ENCODE measurements around the gene MDH1B. TPM values are rescaled to one million over a fixed set of nuclear protein-coding genes. Genes with fewer than 3 reads are reported as not detected.

MDH1B gene
- total RNA-seq, 1 experiment from 2014 or later = 1.3 TPM

- H3K4me2 ChIP-seq (ENCODE audit: insufficient read depth, insufficient read length, low read length) = no peak overlapping the region
- H3K79me1 ChIP-seq (ENCODE audit: insufficient read depth, low read depth, low read length, poor library complexity, severe bottlenecking) = no peaks in the 10 kb centered on the region
- H2BK5ac ChIP-seq (ENCODE audit: insufficient read length, low read length) = no peak overlapping the region
- Mint-ChIP-seq H3K9me3 (no peaks in the 10 kb centered on the region), H3K36me3 (ENCODE audit: insufficient read depth in 1 of 3, low read depth in 3 of 3) (no peaks in the 10 kb centered on the region), H3K4me1 (peaks cover under 1 to 1% of the 10 kb centered on the region in 2 experiments), H3K4me3 (no peak overlapping the region), H3K27me3 (ENCODE audit: low read depth) (peaks cover 1% of the 10 kb centered on the region), H3K27ac (no peak overlapping the region)
- no peak overlapping the region for H2AFZ ChIP-seq (ENCODE audit: low read length)
- no peak overlapping the region for H2BK120ac ChIP-seq (ENCODE audit: low read depth, low read length, poor library complexity, severe bottlenecking)
- no peak overlapping the region for H3K56ac ChIP-seq (ENCODE audit: insufficient read length, low read depth, low read length)
- no peaks in the 10 kb centered on the region for H4K20me1 ChIP-seq (ENCODE audit: control insufficient read depth, insufficient read depth, insufficient read length)
- no peaks in the 10 kb centered on the region for H3K9me3 ChIP-seq (ENCODE audit: control insufficient read depth, low read depth, low read length)
- no peak overlapping the region for H2BK20ac ChIP-seq (ENCODE audit: low read depth, low read length, poor library complexity, severe bottlenecking)
- no peak overlapping the region for H3K4ac ChIP-seq (ENCODE audit: low read depth, low read length)
- no peak overlapping the region for H3K18ac ChIP-seq (ENCODE audit: insufficient read length, low read depth, low read length)
- H3K9ac ChIP-seq (ENCODE audit: extremely low read depth, insufficient read length, low read length) = no peak overlapping the region
- H2BK15ac ChIP-seq (ENCODE audit: low read depth, low read length) = no peak overlapping the region
- no CpG with 5 or more reads among the region's 5 CpGs for WGBS (ENCODE audit: extremely low coverage, insufficient read length, low lambda C conversion rate)
- H3K23me2 ChIP-seq (ENCODE audit: insufficient read length, low read depth, low read length, poor library complexity, severe bottlenecking) = no peaks in the 10 kb centered on the region
- no peaks in the 10 kb centered on the region for H3K27me3 ChIP-seq (ENCODE audit: insufficient read depth, low read length)
- H3K79me2 ChIP-seq (ENCODE audit: insufficient read depth, low read length) = no peaks in the 10 kb centered on the region
- H3K14ac ChIP-seq (ENCODE audit: insufficient read depth, low read length) = no peak overlapping the region
- H3K27ac ChIP-seq (ENCODE audit: insufficient read length, low read depth, low read length) = no peak overlapping the region
- no peak overlapping the region for H2AK5ac ChIP-seq (ENCODE audit: insufficient read length, low read length)
- no peak overlapping the region for H2BK12ac ChIP-seq (ENCODE audit: insufficient read length, low read depth, low read length)
- no peak overlapping the region for H4K5ac ChIP-seq (ENCODE audit: insufficient read length, low read depth, low read length)
- TF ChIP-seq, protein P1, sequence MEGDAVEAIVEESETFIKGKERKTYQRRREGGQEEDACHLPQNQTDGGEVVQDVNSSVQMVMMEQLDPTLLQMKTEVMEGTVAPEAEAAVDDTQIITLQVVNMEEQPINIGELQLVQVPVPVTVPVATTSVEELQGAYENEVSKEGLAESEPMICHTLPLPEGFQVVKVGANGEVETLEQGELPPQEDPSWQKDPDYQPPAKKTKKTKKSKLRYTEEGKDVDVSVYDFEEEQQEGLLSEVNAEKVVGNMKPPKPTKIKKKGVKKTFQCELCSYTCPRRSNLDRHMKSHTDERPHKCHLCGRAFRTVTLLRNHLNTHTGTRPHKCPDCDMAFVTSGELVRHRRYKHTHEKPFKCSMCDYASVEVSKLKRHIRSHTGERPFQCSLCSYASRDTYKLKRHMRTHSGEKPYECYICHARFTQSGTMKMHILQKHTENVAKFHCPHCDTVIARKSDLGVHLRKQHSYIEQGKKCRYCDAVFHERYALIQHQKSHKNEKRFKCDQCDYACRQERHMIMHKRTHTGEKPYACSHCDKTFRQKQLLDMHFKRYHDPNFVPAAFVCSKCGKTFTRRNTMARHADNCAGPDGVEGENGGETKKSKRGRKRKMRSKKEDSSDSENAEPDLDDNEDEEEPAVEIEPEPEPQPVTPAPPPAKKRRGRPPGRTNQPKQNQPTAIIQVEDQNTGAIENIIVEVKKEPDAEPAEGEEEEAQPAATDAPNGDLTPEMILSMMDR (conservative IDR thresholded peaks at IDR 0.05) = no peak
- H3T11ph ChIP-seq (ENCODE audit: low read length) = no peak overlapping the region
- no peak overlapping the region for H4K91ac ChIP-seq (ENCODE audit: insufficient read length, low read depth, low read length)
- H3K23ac ChIP-seq (ENCODE audit: insufficient read length, low read depth, low read length) = no peak overlapping the region
- H3K4me1 ChIP-seq (ENCODE audit: insufficient read depth, low read length) = 0 out of 2 replicates have a peak, but pooled peaks cover 1% of the 10 kb centered on the region
- DNase-seq = no peak
- no peak overlapping the region for H4K8ac ChIP-seq (replicated peaks; ENCODE audit: insufficient read length, low read depth, low read length)
These were observed 56.8 kb downstream of the MDH1B start for GRCh38 chr2:206708286-206708685.
